H9 (cell line): ENCODE data around the gene CTDSPL. TPM values are rescaled to one million over a fixed set of nuclear protein-coding genes. Genes with fewer than 3 reads are reported as not detected.

ENCODE experiments used
- DNase-seq: peaks from one replicate; pipeline ENCODE4 v3.0.0-alpha.2; 2017
- H2AFZ ChIP-seq: one replicate; pipeline ENCODE4 v1.6.1; 2013; ENCODE audit warnings: mild to moderate bottlenecking, low read length, control low read depth, moderate library complexity
- H2AK5ac ChIP-seq: 2 replicates; pipeline ENCODE4 v1.6.1; 2013; ENCODE audit warnings: low read length, control low read depth, mixed read lengths; ENCODE audit not compliant: insufficient read length
- H2BK120ac ChIP-seq: one replicate; pipeline ENCODE4 v1.6.1; 2013; ENCODE audit warnings: low read depth, mild to moderate bottlenecking, low read length, control low read depth, inconsistent platforms; ENCODE audit not compliant: poor library complexity, severe bottlenecking
- H2BK12ac ChIP-seq: 2 replicates; pipeline ENCODE4 v1.6.1; 2013; ENCODE audit warnings: low read length, control low read depth, mixed read lengths, low read depth; ENCODE audit not compliant: insufficient read length
- H2BK15ac ChIP-seq: 2 replicates; pipeline ENCODE4 v1.6.1; 2013; ENCODE audit warnings: low read depth, low read length, control low read depth
- H2BK20ac ChIP-seq: one replicate; pipeline ENCODE4 v1.6.1; 2013; ENCODE audit warnings: low read depth, mild to moderate bottlenecking, low read length, control low read depth, inconsistent platforms; ENCODE audit not compliant: poor library complexity, severe bottlenecking
- H2BK5ac ChIP-seq: 2 replicates; pipeline ENCODE4 v1.6.1; 2013; ENCODE audit warnings: low read length, control low read depth, mixed read lengths; ENCODE audit not compliant: insufficient read length
- H3K14ac ChIP-seq: 2 replicates; pipeline ENCODE4 v1.6.1; 2013; ENCODE audit warnings: low read length, control low read depth; ENCODE audit not compliant: insufficient read depth
- H3K18ac ChIP-seq: 2 replicates; pipeline ENCODE4 v1.6.1; 2013; ENCODE audit warnings: low read depth, mild to moderate bottlenecking, mixed read lengths, low read length, control low read depth; ENCODE audit not compliant: insufficient read length
- H3K23ac ChIP-seq: 2 replicates; pipeline ENCODE4 v1.6.1; 2013; ENCODE audit warnings: low read length, control low read depth, mixed read lengths, low read depth; ENCODE audit not compliant: insufficient read length
- H3K23me2 ChIP-seq: 2 replicates; pipeline ENCODE4 v1.6.1; 2013; ENCODE audit warnings: low read depth, mild to moderate bottlenecking, mixed read lengths, low read length, control low read depth; ENCODE audit not compliant: insufficient read length, poor library complexity, severe bottlenecking
- H3K27ac ChIP-seq: 2 replicates; pipeline ENCODE4 v1.5.1; 2013; ENCODE audit warnings: low read length, control low read depth, mixed read lengths, low read depth; ENCODE audit not compliant: insufficient read length
- H3K27me3 ChIP-seq: 2 replicates; pipeline ENCODE4 v1.6.1; 2013; ENCODE audit warnings: low read length, control low read depth, inconsistent platforms; ENCODE audit not compliant: insufficient read depth
- H3K4ac ChIP-seq: 2 replicates; pipeline ENCODE4 v1.6.1; 2013; ENCODE audit warnings: low read depth, mild to moderate bottlenecking, control low read depth, inconsistent platforms, low read length, moderate library complexity
- H3K4me1 ChIP-seq: 2 replicates; pipeline ENCODE4 v1.6.1; 2013; ENCODE audit warnings: low read length, control low read depth, inconsistent platforms; ENCODE audit not compliant: insufficient read depth
- H3K4me2 ChIP-seq: 2 replicates; pipeline ENCODE4 v1.6.1; 2013; ENCODE audit warnings: low read length, control low read depth, mixed read lengths; ENCODE audit not compliant: insufficient read length, insufficient read depth
- H3K56ac ChIP-seq: 2 replicates; pipeline ENCODE4 v1.6.1; 2013; ENCODE audit warnings: low read depth, mild to moderate bottlenecking, mixed read lengths, low read length, control low read depth; ENCODE audit not compliant: insufficient read length
- H3K79me1 ChIP-seq: 2 replicates; pipeline ENCODE4 v1.6.1; 2013; ENCODE audit warnings: low read depth, mild to moderate bottlenecking, moderate library complexity, low read length, control low read depth, inconsistent platforms; ENCODE audit not compliant: insufficient read depth, poor library complexity, severe bottlenecking
- H3K79me2 ChIP-seq: 2 replicates; pipeline ENCODE4 v1.6.1; 2013; ENCODE audit warnings: low read length, control low read depth, inconsistent platforms; ENCODE audit not compliant: insufficient read depth
- H3K9ac ChIP-seq: 2 replicates; pipeline ENCODE4 v1.6.1; 2013; ENCODE audit warnings: low read length, control low read depth, mixed read lengths; ENCODE audit not compliant: insufficient read length; ENCODE audit errors: extremely low read depth
- H3K9me3 ChIP-seq: one replicate; pipeline ENCODE4 v1.6.1; 2013; ENCODE audit warnings: low read depth, low read length, inconsistent platforms; ENCODE audit not compliant: control insufficient read depth
- H3T11ph ChIP-seq: one replicate; pipeline ENCODE4 v1.6.1; 2013; ENCODE audit warnings: mild to moderate bottlenecking, low read length, control low read depth, inconsistent platforms
- H4K20me1 ChIP-seq: one replicate; pipeline ENCODE4 v1.6.1; 2013; ENCODE audit not compliant: control insufficient read depth, insufficient read length, insufficient read depth
- H4K5ac ChIP-seq: 2 replicates; pipeline ENCODE4 v1.6.1; 2013; ENCODE audit warnings: low read depth, mild to moderate bottlenecking, mixed read lengths, low read length, control low read depth; ENCODE audit not compliant: insufficient read length
- H4K8ac ChIP-seq: replicated peaks from 2 replicates; pipeline ENCODE4 v1.6.1; 2013; ENCODE audit warnings: low read length, control low read depth, mixed read lengths, low read depth; ENCODE audit not compliant: insufficient read length
- H4K91ac ChIP-seq: 2 replicates; pipeline ENCODE4 v1.6.1; 2013; ENCODE audit warnings: low read depth, mild to moderate bottlenecking, moderate library complexity, mixed read lengths, low read length, control low read depth; ENCODE audit not compliant: insufficient read length
- H3K27ac Mint-ChIP-seq, 3 experiments: 2 replicates in 2 of 3; 3 replicates in 1 of 3; pipeline ENCODE4 v1.8.0; 2020 to 2021; ENCODE audit warnings: mixed read lengths in 3 of 3, mild to moderate bottlenecking in 1 of 3, moderate library complexity in 1 of 3
- H3K27me3 Mint-ChIP-seq: 2 replicates; pipeline ENCODE4 v1.8.0; 2021; ENCODE audit warnings: low read depth, mild to moderate bottlenecking, moderate library complexity, mixed read lengths
- H3K36me3 Mint-ChIP-seq, 3 experiments: 2 replicates in 2 of 3; 3 replicates in 1 of 3; pipeline ENCODE4 v1.8.0; 2020 to 2021; ENCODE audit warnings: low read depth in 3 of 3, mixed read lengths in 3 of 3; ENCODE audit not compliant: insufficient read depth in 1 of 3
- H3K4me1 Mint-ChIP-seq, 2 experiments: 2 replicates each; pipeline ENCODE4 v1.8.0; 2020; ENCODE audit warnings: mixed read lengths in 2 of 2
- H3K4me3 Mint-ChIP-seq, 2 experiments: 2 replicates in 1 of 2; 3 replicates in 1 of 2; pipeline ENCODE4 v1.8.0; 2020 to 2021; ENCODE audit warnings: mild to moderate bottlenecking in 2 of 2, mixed read lengths in 2 of 2, moderate library complexity in 1 of 2
- H3K9me3 Mint-ChIP-seq, 2 experiments: 2 replicates in 1 of 2; 3 replicates in 1 of 2; pipeline ENCODE4 v1.8.0; 2020; ENCODE audit warnings: mild to moderate bottlenecking in 2 of 2, mixed read lengths in 2 of 2, moderate library complexity in 1 of 2
- CTCF ChIP-seq: fragments of 200-600 bp; sonication (generic); conservative IDR thresholded peaks from 3 replicates; pipeline ENCODE4 v1.8.0; 2021; ENCODE audit warnings: antibody characterized with exemption, mild to moderate bottlenecking
- WGBS: extraction: QIAGEN DNeasy Blood & Tissue Kit; methylation state at CpG from one replicate; pipeline ENCODE4 v1.1.7; 2013; ENCODE audit warnings: missing lambda C conversion rate, low lambda C conversion rate, mixed read lengths; ENCODE audit not compliant: insufficient read length; ENCODE audit errors: extremely low coverage; 5-methylcytosine and 5-hydroxymethylcytosine counted together
- total RNA-seq: library from RNA; stranded (reverse); gene quantifications from 2 replicates; pipeline ENCODE4 v1.2.1, GENCODE V29; 2021

CTDSPL gene
- total RNA-seq, 1 experiment from 2014 or later, result 20.8 TPM

GRCh38 chr3:37987315-37987697 is 125.6 kb downstream of the CTDSPL start:
- Histone ChIP-seq H4K5ac (no peak overlapping the region), H2BK15ac (no peak overlapping the region), H3K4me1 (no peaks in the 10 kb centered on the region), H3K4ac (no peak overlapping the region), H2AFZ (no peak overlapping the region), H3K79me1 (no peaks in the 10 kb centered on the region), H2BK20ac (no peak overlapping the region), H3K23ac (no peak overlapping the region), H3T11ph (no peak overlapping the region), H4K8ac (no peak overlapping the region), H3K14ac (no peak overlapping the region), H3K9ac (no peak overlapping the region), H3K27ac (no peak overlapping the region), H3K79me2 (no peaks in the 10 kb centered on the region), H2AK5ac (no peak overlapping the region), H3K56ac (no peak overlapping the region), H3K27me3 (no peaks in the 10 kb centered on the region), H2BK12ac (no peak overlapping the region), H4K91ac (no peak overlapping the region), H2BK120ac (no peak overlapping the region), H2BK5ac (no peak overlapping the region), H3K18ac (no peak overlapping the region), H3K4me2 (no peak overlapping the region), H4K20me1 (no peaks in the 10 kb centered on the region), H3K9me3 (no peaks in the 10 kb centered on the region), H3K23me2 (no peaks in the 10 kb centered on the region)
- Mint-ChIP-seq H3K4me1 (peaks cover 2 to 16% of the 10 kb centered on the region in 2 experiments; a peak in 2 of 4 replicates), H3K27me3 (peaks cover 3% of the 10 kb centered on the region), H3K9me3 (no peaks in the 10 kb centered on the region), H3K4me3 (no peak overlapping the region), H3K27ac (no peak overlapping the region), H3K36me3 (peaks cover 0 to 3% (median 0%) of the 10 kb centered on the region in 3 experiments; a peak in 2 of 7 replicates)
- no CpG with 5 or more reads among the region's 2 CpGs for WGBS
- no peak for DNase-seq
- TF ChIP-seq CTCF, result no peak
